ENCODE measurements around the gene SULF2. TPM values are rescaled to one million over a fixed set of nuclear protein-coding genes. Genes with fewer than 3 reads are reported as not detected.

The SULF2 gene
- total and polyA plus RNA-seq, 4 donors: 8.1 to 25.4 (median 12.0) TPM

DNA sequence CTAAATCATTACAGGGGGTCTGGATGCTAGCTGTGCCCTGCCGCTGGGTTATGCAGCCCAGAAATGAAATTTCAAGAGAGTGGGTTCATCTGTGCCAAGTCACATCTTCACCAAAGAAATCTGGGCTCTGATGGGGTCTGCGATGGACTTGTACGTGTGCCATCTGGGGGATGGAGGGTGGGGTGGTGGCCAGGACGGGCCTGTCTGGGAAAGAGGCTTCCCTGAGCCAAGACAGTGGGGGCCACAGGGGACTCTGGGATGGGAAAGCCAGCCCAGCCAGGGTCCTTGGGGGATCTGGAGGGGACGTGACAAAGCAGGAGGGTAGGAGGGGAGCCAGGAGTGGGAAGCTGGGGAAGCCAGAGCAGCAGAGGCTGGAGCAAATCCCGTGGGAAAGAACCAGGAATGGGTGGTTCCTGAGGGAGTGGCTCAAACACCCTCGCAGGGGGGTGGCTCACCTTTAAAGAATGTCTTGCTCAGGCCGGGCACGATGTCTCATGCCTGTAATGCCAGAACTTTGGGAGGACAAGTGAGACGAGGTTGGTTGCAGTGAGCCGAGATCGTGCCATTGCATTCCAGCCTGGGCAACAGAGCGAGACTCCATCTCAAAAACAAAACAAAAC lies 36.3 kb upstream of the SULF2 start (continued):
- TF ChIP-seq, protein P1, sequence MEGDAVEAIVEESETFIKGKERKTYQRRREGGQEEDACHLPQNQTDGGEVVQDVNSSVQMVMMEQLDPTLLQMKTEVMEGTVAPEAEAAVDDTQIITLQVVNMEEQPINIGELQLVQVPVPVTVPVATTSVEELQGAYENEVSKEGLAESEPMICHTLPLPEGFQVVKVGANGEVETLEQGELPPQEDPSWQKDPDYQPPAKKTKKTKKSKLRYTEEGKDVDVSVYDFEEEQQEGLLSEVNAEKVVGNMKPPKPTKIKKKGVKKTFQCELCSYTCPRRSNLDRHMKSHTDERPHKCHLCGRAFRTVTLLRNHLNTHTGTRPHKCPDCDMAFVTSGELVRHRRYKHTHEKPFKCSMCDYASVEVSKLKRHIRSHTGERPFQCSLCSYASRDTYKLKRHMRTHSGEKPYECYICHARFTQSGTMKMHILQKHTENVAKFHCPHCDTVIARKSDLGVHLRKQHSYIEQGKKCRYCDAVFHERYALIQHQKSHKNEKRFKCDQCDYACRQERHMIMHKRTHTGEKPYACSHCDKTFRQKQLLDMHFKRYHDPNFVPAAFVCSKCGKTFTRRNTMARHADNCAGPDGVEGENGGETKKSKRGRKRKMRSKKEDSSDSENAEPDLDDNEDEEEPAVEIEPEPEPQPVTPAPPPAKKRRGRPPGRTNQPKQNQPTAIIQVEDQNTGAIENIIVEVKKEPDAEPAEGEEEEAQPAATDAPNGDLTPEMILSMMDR (IDR thresholded peaks at IDR 0.05; ENCODE audit: low read depth, low read length, missing input control): no peak
- TF ChIP-seq, protein P2, sequence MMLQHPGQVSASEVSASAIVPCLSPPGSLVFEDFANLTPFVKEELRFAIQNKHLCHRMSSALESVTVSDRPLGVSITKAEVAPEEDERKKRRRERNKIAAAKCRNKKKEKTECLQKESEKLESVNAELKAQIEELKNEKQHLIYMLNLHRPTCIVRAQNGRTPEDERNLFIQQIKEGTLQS (IDR thresholded peaks at IDR 0.05): no peak
- TF ChIP-seq, protein P3, sequence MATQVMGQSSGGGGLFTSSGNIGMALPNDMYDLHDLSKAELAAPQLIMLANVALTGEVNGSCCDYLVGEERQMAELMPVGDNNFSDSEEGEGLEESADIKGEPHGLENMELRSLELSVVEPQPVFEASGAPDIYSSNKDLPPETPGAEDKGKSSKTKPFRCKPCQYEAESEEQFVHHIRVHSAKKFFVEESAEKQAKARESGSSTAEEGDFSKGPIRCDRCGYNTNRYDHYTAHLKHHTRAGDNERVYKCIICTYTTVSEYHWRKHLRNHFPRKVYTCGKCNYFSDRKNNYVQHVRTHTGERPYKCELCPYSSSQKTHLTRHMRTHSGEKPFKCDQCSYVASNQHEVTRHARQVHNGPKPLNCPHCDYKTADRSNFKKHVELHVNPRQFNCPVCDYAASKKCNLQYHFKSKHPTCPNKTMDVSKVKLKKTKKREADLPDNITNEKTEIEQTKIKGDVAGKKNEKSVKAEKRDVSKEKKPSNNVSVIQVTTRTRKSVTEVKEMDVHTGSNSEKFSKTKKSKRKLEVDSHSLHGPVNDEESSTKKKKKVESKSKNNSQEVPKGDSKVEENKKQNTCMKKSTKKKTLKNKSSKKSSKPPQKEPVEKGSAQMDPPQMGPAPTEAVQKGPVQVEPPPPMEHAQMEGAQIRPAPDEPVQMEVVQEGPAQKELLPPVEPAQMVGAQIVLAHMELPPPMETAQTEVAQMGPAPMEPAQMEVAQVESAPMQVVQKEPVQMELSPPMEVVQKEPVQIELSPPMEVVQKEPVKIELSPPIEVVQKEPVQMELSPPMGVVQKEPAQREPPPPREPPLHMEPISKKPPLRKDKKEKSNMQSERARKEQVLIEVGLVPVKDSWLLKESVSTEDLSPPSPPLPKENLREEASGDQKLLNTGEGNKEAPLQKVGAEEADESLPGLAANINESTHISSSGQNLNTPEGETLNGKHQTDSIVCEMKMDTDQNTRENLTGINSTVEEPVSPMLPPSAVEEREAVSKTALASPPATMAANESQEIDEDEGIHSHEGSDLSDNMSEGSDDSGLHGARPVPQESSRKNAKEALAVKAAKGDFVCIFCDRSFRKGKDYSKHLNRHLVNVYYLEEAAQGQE (IDR thresholded peaks at IDR 0.05): no peak
- no peak for TF ChIP-seq HNF4A (conservative IDR thresholded peaks at IDR 0.05)

DNA sequence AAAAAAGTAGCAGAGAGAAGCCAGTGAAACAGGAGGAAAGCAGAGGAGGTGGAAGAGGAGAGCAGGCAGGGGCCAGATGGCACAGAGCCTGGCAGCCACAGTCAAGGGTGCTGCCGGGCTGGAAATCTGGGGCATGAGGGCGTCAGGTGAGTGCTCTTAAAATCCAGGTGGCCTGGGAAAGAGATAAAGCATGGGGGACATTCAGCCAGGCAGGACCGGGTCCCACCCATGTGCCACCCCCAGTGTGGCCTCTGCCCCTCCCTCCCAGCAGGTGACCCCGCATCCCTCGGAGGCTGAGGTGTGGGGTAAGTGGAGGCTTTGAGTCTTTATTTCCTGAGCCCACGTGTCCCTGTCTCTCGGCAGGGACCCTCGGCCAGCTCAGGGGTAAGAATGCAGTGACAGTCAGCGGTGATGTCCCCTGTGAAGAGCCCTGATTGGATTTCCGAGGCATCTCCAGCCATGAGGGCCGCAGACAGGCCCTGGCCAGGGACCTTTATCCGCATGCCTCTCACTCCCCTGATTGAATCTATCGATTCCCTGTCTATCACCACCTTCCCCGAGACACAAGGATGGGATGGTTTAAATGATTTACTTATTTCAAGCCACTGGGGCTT lies 33.8 kb upstream of the SULF2 start:
- Histone ChIP-seq H3K9ac (ENCODE audit: low read depth in 1 of 2, low read length in 2 of 2) (no peak overlapping the region), H3K9me3 (ENCODE audit: control insufficient read depth in 4 of 4, low read length in 3 of 4) (peaks cover 0 to 7% (median 4%) of the 10 kb centered on the region in 4 donors), H3K4me1 (ENCODE audit: control insufficient read depth in 4 of 4, insufficient read depth in 4 of 4, low read length in 3 of 4) (no peaks in the 10 kb centered on the region), H3K27me3 (ENCODE audit: control insufficient read depth in 4 of 4, insufficient read depth in 4 of 4, low read length in 3 of 4) (peaks cover 0 to 8% (median 1%) of the 10 kb centered on the region in 4 donors), H3K27ac (ENCODE audit: low read depth in 1 of 2, low read length in 2 of 2) (no peak overlapping the region), H3K36me3 (ENCODE audit: control insufficient read depth in 4 of 4, insufficient read depth in 3 of 4, low read depth in 1 of 4, low read length in 3 of 4) (no peaks in the 10 kb centered on the region), H3K4me3 (ENCODE audit: low read depth in 1 of 3, low read length in 3 of 3) (no peak overlapping the region)
- 45% methylated on average over 14 of the region's 14 CpGs for WGBS
- no peak for DNase-seq (ENCODE audit: low spot score)
- TF ChIP-seq, protein P3 (IDR thresholded peaks at IDR 0.05): no peak
- TF ChIP-seq YY1 (IDR thresholded peaks at IDR 0.05) (no peak), GABPA (IDR thresholded peaks at IDR 0.05 in 1 of 2, conservative IDR thresholded peaks at IDR 0.05 in 1 of 2) (no peak), RXRA (IDR thresholded peaks at IDR 0.05) (no peak), FOXA2 (IDR thresholded peaks at IDR 0.05) (no peak), SP1 (IDR thresholded peaks at IDR 0.05) (no peak), JUND (IDR thresholded peaks at IDR 0.05) (no peak), HNF4G (IDR thresholded peaks at IDR 0.05) (no peak), TAF1 (conservative IDR thresholded peaks at IDR 0.05) (no peak), EGR1 (IDR thresholded peaks at IDR 0.05; ENCODE audit: low read depth in 2 of 2) (no peak), NR2F2 (IDR thresholded peaks at IDR 0.05) (no peak), FOXA1 (IDR thresholded peaks at IDR 0.05) (no peak)
- TF ChIP-seq, protein P1 (IDR thresholded peaks at IDR 0.05; ENCODE audit: low read depth, low read length, missing input control): no peak
- TF ChIP-seq, protein P4, sequence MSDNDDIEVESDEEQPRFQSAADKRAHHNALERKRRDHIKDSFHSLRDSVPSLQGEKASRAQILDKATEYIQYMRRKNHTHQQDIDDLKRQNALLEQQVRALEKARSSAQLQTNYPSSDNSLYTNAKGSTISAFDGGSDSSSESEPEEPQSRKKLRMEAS (IDR thresholded peaks at IDR 0.05): no peak
